HG03060 (cell line): ENCODE results near the gene SPR.

Source experiments
- ATAC-seq: cut with Tn5 transposase; IDR thresholded peaks from one replicate; pipeline ENCODE4 v1.9.1; 2021; ENCODE audit warnings: low read depth, moderate number of reproducible peaks; ENCODE audit not compliant: unreplicated experiment

Gene SPR

GRCh38 chr2:72927619-72928550 lies 40.7 kb downstream of the SPR start:
- no peak for ATAC-seq

- ATAC-seq, result no peak
These were observed 41.8 kb downstream of the SPR start for GRCh38 chr2:72929010-72929409.

GRCh38 chr2:72931280-72931910 lies 44.2 kb downstream of the SPR start:
- no peak for ATAC-seq

GRCh38 chr2:72932045-72932740 lies 45.0 kb downstream of the SPR start:
- no peak for ATAC-seq

DNA sequence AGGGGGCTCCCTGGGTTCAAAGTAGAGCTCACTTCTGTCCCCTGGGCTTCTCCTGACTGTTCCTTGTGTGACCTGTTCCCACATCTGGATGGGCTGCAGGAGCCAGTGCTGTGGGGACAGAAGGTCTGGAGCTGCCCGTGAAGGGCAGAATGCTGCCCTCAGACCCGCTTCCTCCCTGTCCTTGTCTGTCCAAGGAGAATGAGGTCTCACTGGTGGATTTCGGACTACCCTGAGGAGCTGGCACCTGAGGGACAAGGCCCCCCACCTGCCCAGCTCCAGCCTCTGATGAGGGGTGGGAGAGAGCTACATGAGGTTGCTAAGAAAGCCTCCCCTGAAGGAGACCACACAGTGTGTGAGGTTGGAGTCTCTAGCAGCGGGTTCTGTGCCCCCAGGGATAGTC lies 45.6 kb downstream of the SPR start:
- no peak for ATAC-seq

DNA sequence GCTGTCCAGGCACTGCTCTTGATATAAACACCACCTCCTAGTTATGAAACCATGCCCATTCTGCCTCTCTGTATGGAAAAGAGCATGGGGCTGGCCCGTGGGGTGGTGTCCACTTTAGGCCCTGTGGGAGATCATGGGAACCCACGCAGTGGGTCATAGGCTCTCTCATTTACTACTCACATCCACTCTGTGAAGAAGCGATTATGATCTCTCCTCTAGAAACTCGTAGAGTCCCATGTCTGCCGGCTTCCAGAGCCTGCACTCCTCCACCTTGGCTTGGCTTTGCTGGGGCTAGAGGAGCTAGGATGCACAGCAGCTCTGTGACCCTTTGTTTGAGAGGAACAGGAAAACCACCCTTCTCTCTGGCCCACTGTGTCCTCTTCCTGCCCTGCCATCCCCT lies 46.0 kb downstream of the SPR start:
- ATAC-seq, result no peak

GRCh38 chr2:72933646-72934151 lies 46.5 kb downstream of the SPR start:
- ATAC-seq, result no peak

GRCh38 chr2:72934683-72935610 lies 47.7 kb downstream of the SPR start:
- ATAC-seq, result no peak

DNA sequence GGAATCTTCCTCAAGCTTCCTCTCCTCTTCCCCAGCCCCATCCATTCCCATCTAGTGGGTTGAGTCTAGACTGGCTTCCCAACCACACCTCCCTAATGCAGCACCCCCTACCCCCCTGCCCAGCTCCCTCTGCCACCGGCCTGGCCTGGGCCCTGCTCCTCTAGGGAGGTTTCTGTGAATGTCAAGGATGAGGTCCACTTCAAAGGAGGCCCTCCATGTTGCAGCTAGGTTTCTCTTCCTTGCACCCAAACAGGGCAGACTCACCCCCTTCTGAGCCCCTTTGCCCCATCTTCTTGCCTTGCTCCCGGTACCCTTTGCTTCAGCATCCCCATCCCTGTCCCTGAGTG lies 48.4 kb downstream of the SPR start:
- ATAC-seq, result no peak

GRCh38 chr2:72936660-72937355 lies 49.6 kb downstream of the SPR start:
- ATAC-seq, result no peak

DNA sequence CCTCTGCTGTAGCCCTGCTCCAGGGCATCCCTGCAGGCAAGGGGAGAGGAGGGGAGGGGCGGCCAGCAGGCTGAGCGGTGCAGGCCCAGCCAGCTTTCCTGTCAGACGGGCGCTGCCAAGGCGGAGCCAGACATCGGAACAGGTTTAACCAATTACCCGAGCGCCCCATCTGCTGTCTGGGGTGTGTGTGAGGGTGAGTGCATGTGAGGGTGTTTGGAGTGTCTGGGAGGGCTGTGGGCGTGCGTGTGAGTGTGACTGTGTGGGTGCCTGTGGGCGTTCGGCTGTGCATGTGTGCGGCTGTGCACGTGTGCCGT lies 50.1 kb downstream of the SPR start:
- no peak for ATAC-seq

GRCh38 chr2:72938455-72938854 lies 51.2 kb downstream of the SPR start:
- ATAC-seq, result no peak

- no peak for ATAC-seq
These were observed 53.2 kb downstream of the SPR start for GRCh38 chr2:72940361-72940760.

GRCh38 chr2:72940786-72941185 lies 53.6 kb downstream of the SPR start:
- ATAC-seq, result no peak
